DND-41 (cell line): ENCODE results near the gene TMEM107.

Source experiments
- ATAC-seq: fragments of 200-7000 bp; cut with Tn5 transposase; 3 replicates; pipeline ENCODE4 v1.9.1; 2021; ENCODE audit warnings: low read depth; ENCODE audit not compliant: insufficient read depth
- DNase-seq: peaks from one replicate; pipeline ENCODE4 v3.0.0-alpha.2; 2020
- H2AFZ ChIP-seq: 2 replicates; pipeline ENCODE4 v1.6.0; 2012; ENCODE audit warnings: low read depth, low read length
- H3K27ac ChIP-seq: 2 replicates; pipeline ENCODE4 v1.5.1; 2012; ENCODE audit warnings: low read length, inconsistent platforms
- H3K27me3 ChIP-seq: fragments of 200-600 bp; sonication (generic); 2 replicates; pipeline ENCODE4 v1.6.0; 2012; ENCODE audit warnings: low read length, mild to moderate bottlenecking, inconsistent platforms; ENCODE audit not compliant: insufficient read depth, poor library complexity
- H3K36me3 ChIP-seq: 2 replicates; pipeline ENCODE4 v1.5.1; 2012; ENCODE audit warnings: low read length, inconsistent platforms; ENCODE audit not compliant: insufficient read depth
- H3K4me1 ChIP-seq: 2 replicates; pipeline ENCODE4 v1.5.1; 2012; ENCODE audit warnings: mild to moderate bottlenecking, low read length; ENCODE audit not compliant: insufficient read depth
- H3K4me2 ChIP-seq: 2 replicates; pipeline ENCODE4 v1.6.0; 2012; ENCODE audit warnings: mild to moderate bottlenecking, moderate library complexity, low read length, inconsistent platforms; ENCODE audit not compliant: insufficient read depth
- H3K4me3 ChIP-seq, 2 experiments: fragments of 200-600 bp in 1 of 2; shearing (Covaris generic) in 1 of 2; 2 replicates each; pipeline ENCODE4 v1.5.1; 2012 to 2016; ENCODE audit warnings: inconsistent platforms in 2 of 2, low read length in 2 of 2, mild to moderate bottlenecking in 2 of 2, low read depth in 1 of 2, moderate library complexity in 1 of 2
- H3K79me2 ChIP-seq: 2 replicates; pipeline ENCODE4 v1.6.0; 2012; ENCODE audit warnings: low read length, inconsistent platforms; ENCODE audit not compliant: insufficient read depth
- H3K9ac ChIP-seq: 2 replicates; pipeline ENCODE4 v1.6.0; 2012; ENCODE audit warnings: low read depth, mild to moderate bottlenecking, inconsistent platforms, low read length, moderate library complexity
- H3K9me3 ChIP-seq: 2 replicates; pipeline ENCODE4 v1.5.1; 2012; ENCODE audit warnings: low read length, moderate library complexity, mild to moderate bottlenecking, inconsistent platforms; ENCODE audit not compliant: insufficient read depth, severe bottlenecking
- H4K20me1 ChIP-seq: 2 replicates; pipeline ENCODE4 v1.6.0; 2012; ENCODE audit warnings: low read length; ENCODE audit not compliant: insufficient read depth
- EZH2 ChIP-seq: IDR thresholded peaks from 3 replicates; pipeline ENCODE4 v1.6.1; 2012; ENCODE audit warnings: borderline replicate concordance, low read depth, mild to moderate bottlenecking, moderate library complexity, low read length, inconsistent platforms; ENCODE audit not compliant: severe bottlenecking
- TF ChIP-seq, protein P1 (sequence below): IDR thresholded peaks from 2 replicates; pipeline ENCODE4 v1.5.1; 2012; ENCODE audit warnings: borderline replicate concordance, low read length, moderate library complexity, mild to moderate bottlenecking; ENCODE audit not compliant: poor library complexity, severe bottlenecking; ENCODE audit errors: extremely low read depth

The TMEM107 gene

DNA sequence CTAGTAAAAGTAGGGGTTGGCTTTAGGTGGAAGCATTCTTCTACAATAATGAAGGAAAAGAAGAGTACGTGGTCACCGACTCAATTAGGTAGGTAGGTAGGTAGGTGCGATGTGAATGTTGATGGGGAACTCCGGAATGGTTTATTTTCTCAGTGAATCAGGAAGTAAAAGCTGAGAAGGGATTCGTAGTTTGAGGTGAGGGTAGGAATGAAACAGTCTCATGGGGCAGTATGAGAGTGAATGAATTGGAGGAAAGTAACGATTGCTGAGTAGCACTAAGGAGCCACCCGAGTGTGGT lies 37.9 kb downstream of the TMEM107 start:
- H3K9ac ChIP-seq, result peak overlapping the region; percentile 66
- H3K4me2 ChIP-seq, result peak overlapping the region; percentile 83
- H3K27me3 ChIP-seq, result no peaks in the 10 kb centered on the region
- no peak for TF ChIP-seq EZH2
- TF ChIP-seq, protein P1, sequence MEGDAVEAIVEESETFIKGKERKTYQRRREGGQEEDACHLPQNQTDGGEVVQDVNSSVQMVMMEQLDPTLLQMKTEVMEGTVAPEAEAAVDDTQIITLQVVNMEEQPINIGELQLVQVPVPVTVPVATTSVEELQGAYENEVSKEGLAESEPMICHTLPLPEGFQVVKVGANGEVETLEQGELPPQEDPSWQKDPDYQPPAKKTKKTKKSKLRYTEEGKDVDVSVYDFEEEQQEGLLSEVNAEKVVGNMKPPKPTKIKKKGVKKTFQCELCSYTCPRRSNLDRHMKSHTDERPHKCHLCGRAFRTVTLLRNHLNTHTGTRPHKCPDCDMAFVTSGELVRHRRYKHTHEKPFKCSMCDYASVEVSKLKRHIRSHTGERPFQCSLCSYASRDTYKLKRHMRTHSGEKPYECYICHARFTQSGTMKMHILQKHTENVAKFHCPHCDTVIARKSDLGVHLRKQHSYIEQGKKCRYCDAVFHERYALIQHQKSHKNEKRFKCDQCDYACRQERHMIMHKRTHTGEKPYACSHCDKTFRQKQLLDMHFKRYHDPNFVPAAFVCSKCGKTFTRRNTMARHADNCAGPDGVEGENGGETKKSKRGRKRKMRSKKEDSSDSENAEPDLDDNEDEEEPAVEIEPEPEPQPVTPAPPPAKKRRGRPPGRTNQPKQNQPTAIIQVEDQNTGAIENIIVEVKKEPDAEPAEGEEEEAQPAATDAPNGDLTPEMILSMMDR, result no peak
- H3K4me1 ChIP-seq, result peaks cover 29% of the 10 kb centered on the region
- H3K27ac ChIP-seq, result peak overlapping the region; percentile 93
- no peaks in the 10 kb centered on the region for H4K20me1 ChIP-seq
- H3K36me3 ChIP-seq, result peaks cover 30% of the 10 kb centered on the region
- no peaks in the 10 kb centered on the region for H3K79me2 ChIP-seq
- peak overlapping the region; percentile 19 to 68; a peak in 3 of 4 replicates for H3K4me3 ChIP-seq
- no peak for ATAC-seq
- no peak for DNase-seq
- peak overlapping the region; percentile 78 for H2AFZ ChIP-seq
- H3K9me3 ChIP-seq, result no peaks in the 10 kb centered on the region

DNA sequence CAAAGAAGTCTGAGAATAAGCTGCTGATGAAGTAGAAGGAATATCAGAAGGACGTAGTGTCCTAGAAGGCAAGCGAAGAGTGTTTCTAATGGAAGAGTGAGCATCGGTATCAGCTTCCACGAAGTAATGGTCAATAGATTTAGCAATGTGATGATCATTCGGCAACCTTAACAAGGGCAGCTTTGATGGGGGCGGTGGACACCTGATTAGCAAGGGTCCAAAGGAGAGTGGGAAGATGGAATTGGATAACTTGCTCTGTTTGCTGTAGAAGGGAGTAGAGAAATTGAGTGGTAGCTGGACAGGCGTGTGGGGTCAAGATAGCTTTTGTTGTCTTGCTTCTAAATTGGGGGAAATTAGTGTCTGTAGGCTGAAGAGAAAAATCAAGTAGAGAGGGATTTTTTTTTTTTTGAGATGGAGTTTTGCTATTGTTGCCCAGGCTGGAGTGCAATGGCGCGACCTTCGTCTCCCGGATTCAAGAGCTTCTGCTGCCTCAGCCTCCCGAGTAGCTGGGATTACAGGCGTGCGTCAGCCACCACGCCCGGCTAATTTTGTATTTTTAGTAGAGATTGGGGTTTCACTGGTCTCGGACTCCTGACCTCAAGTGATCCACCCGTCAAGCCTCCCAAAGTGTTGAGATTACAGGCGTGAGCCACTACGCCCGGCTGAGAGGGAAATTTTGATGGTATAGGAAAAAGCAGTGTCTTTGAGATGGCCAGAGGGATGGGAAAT lies 38.4 kb downstream of the TMEM107 start:
- H3K4me3 ChIP-seq, result peak overlapping the region; percentile 19 to 68; a peak in 3 of 4 replicates
- H3K36me3 ChIP-seq, result peaks cover 26% of the 10 kb centered on the region
- H2AFZ ChIP-seq, result peak overlapping the region; percentile 78
- H4K20me1 ChIP-seq, result no peaks in the 10 kb centered on the region
- H3K4me2 ChIP-seq, result peak overlapping the region; percentile 83
- H3K9me3 ChIP-seq, result no peaks in the 10 kb centered on the region
- peaks cover 29% of the 10 kb centered on the region for H3K4me1 ChIP-seq
- DNase-seq, result no peak
- peak overlapping the region; percentile 93 for H3K27ac ChIP-seq
- no peaks in the 10 kb centered on the region for H3K27me3 ChIP-seq
- TF ChIP-seq, protein P1, result no peak
- TF ChIP-seq EZH2, result no peak
- no peaks in the 10 kb centered on the region for H3K79me2 ChIP-seq
- no peak for ATAC-seq
- H3K9ac ChIP-seq, result peak overlapping the region; percentile 66

DNA sequence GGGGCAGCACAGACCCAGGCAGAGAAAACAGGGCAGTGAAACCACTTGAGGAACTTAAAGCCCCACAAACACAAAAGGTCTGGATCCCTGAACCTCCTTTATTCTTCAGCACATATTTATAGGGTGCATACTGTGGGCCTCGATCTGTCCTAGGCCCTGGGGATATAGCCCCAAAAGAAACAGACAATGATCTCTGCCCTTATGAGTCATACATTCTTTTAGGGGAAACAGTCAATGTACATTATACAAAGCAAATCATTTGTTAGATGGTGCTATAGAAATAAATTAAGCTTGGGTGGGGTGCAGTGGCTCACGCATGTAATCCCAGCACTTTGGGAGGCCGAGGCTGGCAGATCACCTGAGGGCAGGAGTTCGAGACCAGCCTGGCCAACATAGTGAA lies 42.2 kb downstream of the TMEM107 start:
- no peak overlapping the region for H3K9ac ChIP-seq
- no peak overlapping the region for H2AFZ ChIP-seq
- no peak overlapping the region for H3K4me3 ChIP-seq
- no peaks in the 10 kb centered on the region for H4K20me1 ChIP-seq
- no peak for TF ChIP-seq EZH2
- TF ChIP-seq, protein P1, result no peak
- peaks cover 3% of the 10 kb centered on the region for H3K27me3 ChIP-seq
- no peak for DNase-seq
- no peak overlapping the region for H3K27ac ChIP-seq
- H3K79me2 ChIP-seq, result no peaks in the 10 kb centered on the region
- no peak for ATAC-seq
- no peak overlapping the region for H3K4me2 ChIP-seq
- H3K9me3 ChIP-seq, result no peaks in the 10 kb centered on the region
- no peaks in the 10 kb centered on the region for H3K36me3 ChIP-seq
- peaks cover 15% of the 10 kb centered on the region for H3K4me1 ChIP-seq
